A673 (cell line): ENCODE data around the gene ZNF296. TPM values are rescaled to one million over a fixed set of nuclear protein-coding genes. Genes with fewer than 3 reads are reported as not detected.
A peak's percentile ranks its signal among the peaks of the same experiment; 100 is the strongest.

ENCODE experiments used
- BruUV-seq: library from RNA; stranded (reverse); fragments of 400-500 nt; replicated peaks from 2 replicates; lab custom pipeline; 2021; lab: Mats Ljungman, UMichigan
- CTCF ChIA-PET: fragments of 300-600 bp; sonication (Branson Sonifier 250); formaldehyde crosslinking; loops from one replicate; lab custom pipeline; 2022; ENCODE audit warnings: antibody characterized with exemption; lab: Charles Lee
- POLR2A ChIA-PET: fragments of 300-600 bp; sonication (Branson Sonifier 250); formaldehyde crosslinking; loops from one replicate; lab custom pipeline; 2022; ENCODE audit warnings: antibody characterized with exemption; ENCODE audit not compliant: low non-redundant PET; lab: Charles Lee
- DNase-seq: peaks from one replicate; pipeline ENCODE4 v3.0.0-alpha.2; 2015; ENCODE audit warnings: low spot score
- H3K27ac ChIP-seq: fragments of 200-600 bp; sonication (generic); 2 replicates; pipeline ENCODE4 v1.5.1; 2016; ENCODE audit warnings: mixed run types, low read depth, mild to moderate bottlenecking, mixed read lengths, antibody characterized with exemption, low read length; ENCODE audit not compliant: poor library complexity, severe bottlenecking
- H3K27me3 ChIP-seq: fragments of 200-600 bp; sonication (generic); replicated peaks from 2 replicates; pipeline ENCODE4 v1.6.1; 2017; ENCODE audit warnings: mixed run types, low read depth, mild to moderate bottlenecking, mixed read lengths, antibody characterized with exemption, low read length; ENCODE audit not compliant: insufficient read depth, poor library complexity
- H3K36me3 ChIP-seq: fragments of 200-600 bp; sonication (generic); 2 replicates; pipeline ENCODE4 v1.6.1; 2016; ENCODE audit warnings: mixed run types, mild to moderate bottlenecking, mixed read lengths, antibody characterized with exemption, low read length; ENCODE audit not compliant: insufficient read depth, poor library complexity, severe bottlenecking
- H3K4me1 ChIP-seq: fragments of 200-600 bp; sonication (generic); 2 replicates; pipeline ENCODE4 v1.6.1; 2017; ENCODE audit warnings: mixed run types, mild to moderate bottlenecking, mixed read lengths, antibody characterized with exemption, low read length; ENCODE audit not compliant: insufficient read depth, poor library complexity, severe bottlenecking
- H3K4me3 ChIP-seq: fragments of 200-600 bp; sonication (generic); 2 replicates; pipeline ENCODE4 v1.5.1; 2016; ENCODE audit warnings: low read depth, mixed run types, mild to moderate bottlenecking, mixed read lengths, low read length; ENCODE audit not compliant: poor library complexity, severe bottlenecking
- H3K9me3 ChIP-seq: fragments of 200-600 bp; sonication (generic); 2 replicates; pipeline ENCODE4 v1.6.1; 2016; ENCODE audit warnings: mixed run types, low read depth, mild to moderate bottlenecking, mixed read lengths, antibody characterized with exemption, low read length; ENCODE audit not compliant: poor library complexity, severe bottlenecking
- CTCF ChIP-seq: fragments of 300-800, 200-600 bp; sonication (generic); conservative IDR thresholded peaks from 2 replicates; pipeline ENCODE4 v1.5.1; 2017; ENCODE audit warnings: low read depth, mild to moderate bottlenecking, antibody characterized with exemption, low read length, moderate library complexity, mixed read lengths
- EZH2 ChIP-seq: fragments of 200-600 bp; sonication (generic); IDR thresholded peaks from 2 replicates; pipeline ENCODE4 v1.6.1; 2017; ENCODE audit warnings: borderline replicate concordance, low read depth, mild to moderate bottlenecking, mixed read lengths, antibody characterized with exemption, low read length; ENCODE audit not compliant: poor library complexity, severe bottlenecking
- intact Hi-C: fragments of 100-400 bp; cut with micrococcal nuclease; formaldehyde crosslinking; loops from one replicate; pipeline ENCODE4 v1.10.0; 2022; ENCODE audit not compliant: unreplicated experiment
- total RNA-seq: library from RNA; stranded (reverse); gene quantifications from 2 replicates; pipeline ENCODE4 v1.2.3, GENCODE V29; 2021

ZNF296 gene
- total RNA-seq, 1 experiment from 2014 or later: 3.0 TPM

- no peaks in the 10 kb centered on the region for H3K27me3 ChIP-seq
- POLR2A ChIA-PET: interaction anchor here (0.6 kb wide), 1 partner anchor 29 kb away, joined by 5 read pairs; no protein-coding TSS in a partner anchor
- intact Hi-C loops: no loop called here
- no peaks in the 10 kb centered on the region for H3K4me1 ChIP-seq
- DNase-seq: no peak
- no peak overlapping the region for H3K4me3 ChIP-seq
- H3K36me3 ChIP-seq: peaks cover 39% of the 10 kb centered on the region
- peak overlapping the region; percentile 57 for H3K27ac ChIP-seq
- no peak for TF ChIP-seq CTCF
- TF ChIP-seq EZH2: no peak
- H3K9me3 ChIP-seq: no peaks in the 10 kb centered on the region
- no TSS peak for BruUV-seq
- CTCF ChIA-PET: no interaction called here
Observed at GRCh38 chr19:45049073-45049736, 27.1 kb downstream of the ZNF296 start.

- TF ChIP-seq CTCF (no peak), EZH2 (no peak)
- ChIA-PET CTCF (no interaction called here), POLR2A (no interaction called here)
- DNase-seq: no peak
- Histone ChIP-seq H3K27me3 (no peaks in the 10 kb centered on the region), H3K9me3 (no peaks in the 10 kb centered on the region), H3K4me3 (no peak overlapping the region), H3K4me1 (no peaks in the 10 kb centered on the region), H3K36me3 (peaks cover 40% of the 10 kb centered on the region), H3K27ac (no peak overlapping the region)
- intact Hi-C loops: no loop called here
- BruUV-seq: no TSS peak
Observed at GRCh38 chr19:45047188-45047797, 29.0 kb downstream of the ZNF296 start.

DNA sequence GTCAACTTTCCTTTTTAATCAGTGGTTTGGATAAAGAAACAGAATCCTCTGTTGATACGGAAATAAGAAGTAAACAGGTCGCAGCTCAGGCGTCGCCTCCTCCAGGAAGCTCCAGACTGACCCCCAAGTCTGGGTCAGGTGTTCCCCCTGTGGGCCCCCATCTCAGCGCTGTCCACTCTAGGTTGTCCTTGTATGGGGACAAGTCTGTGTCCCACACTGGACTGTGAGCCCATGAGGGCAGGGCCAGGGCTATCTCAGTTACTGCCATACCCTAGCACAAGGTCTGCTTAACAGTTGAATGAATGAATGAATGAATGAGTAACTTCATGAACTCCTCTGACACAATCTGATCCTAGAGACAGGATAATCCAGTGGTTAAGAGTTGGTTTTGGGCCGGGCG, 29.9 kb downstream of the ZNF296 start:
- no peak overlapping the region for H3K27ac ChIP-seq
- POLR2A ChIA-PET: no interaction called here
- H3K27me3 ChIP-seq: no peaks in the 10 kb centered on the region
- H3K36me3 ChIP-seq: peaks cover 45% of the 10 kb centered on the region
- DNase-seq: no peak
- H3K4me3 ChIP-seq: no peak overlapping the region
- H3K4me1 ChIP-seq: no peaks in the 10 kb centered on the region
- TF ChIP-seq CTCF (no peak), EZH2 (no peak)
- no peaks in the 10 kb centered on the region for H3K9me3 ChIP-seq
- intact Hi-C loops: no loop called here
- CTCF ChIA-PET: no interaction called here
- no TSS peak for BruUV-seq
